MM.1S (cell line): ENCODE results near the gene MAP3K7CL.

Source experiments
- EZH2 ChIP-seq: fragments of 300-600 bp; sonication (generic); optimal IDR thresholded peaks from 2 replicates; pipeline ENCODE3; 2017; ENCODE audit warnings: low read depth, mild to moderate bottlenecking, antibody characterized with exemption, low read length, mixed read lengths
- EZH2phosphoT487 ChIP-seq: fragments of 300-600 bp; sonication (generic); IDR thresholded peaks from 2 replicates; pipeline ENCODE4 v1.6.1; 2018; ENCODE audit warnings: antibody characterized with exemption, low read length
- TF ChIP-seq, protein P1 (sequence below): fragments of 300-600 bp; sonication (generic); IDR thresholded peaks from 2 replicates; pipeline ENCODE4 v1.5.1; 2016; ENCODE audit warnings: antibody characterized with exemption, low read length, mixed read lengths

DNA sequence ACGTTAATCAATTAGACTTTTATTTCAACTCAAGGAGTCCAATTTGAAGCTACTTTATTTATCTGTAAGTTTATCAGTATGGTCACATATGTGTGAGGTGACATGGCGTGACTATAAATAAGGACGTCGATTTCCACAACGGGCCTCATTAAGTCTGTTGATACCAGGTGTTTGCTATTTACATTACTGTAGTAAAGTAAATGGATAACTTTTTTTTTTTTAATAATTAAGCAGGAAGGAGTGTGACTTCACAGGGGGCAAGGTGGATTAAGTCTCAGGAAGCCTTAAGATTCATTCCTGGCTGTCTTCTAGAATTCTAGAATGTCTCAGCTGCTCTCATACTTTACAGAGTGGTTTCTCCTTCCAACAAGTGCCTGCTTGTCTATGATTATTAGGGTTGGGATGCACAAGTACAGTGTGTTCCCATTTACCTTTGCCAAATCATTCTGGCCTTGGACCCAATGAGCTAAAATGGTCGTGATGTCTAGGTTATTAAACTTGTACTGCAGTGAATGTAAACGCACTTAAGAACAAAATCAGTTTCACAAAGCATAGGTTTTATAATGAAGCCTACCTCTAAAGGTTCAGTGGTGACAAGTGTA is 15.5 kb downstream of the MAP3K7CL start:
- TF ChIP-seq, protein P1, sequence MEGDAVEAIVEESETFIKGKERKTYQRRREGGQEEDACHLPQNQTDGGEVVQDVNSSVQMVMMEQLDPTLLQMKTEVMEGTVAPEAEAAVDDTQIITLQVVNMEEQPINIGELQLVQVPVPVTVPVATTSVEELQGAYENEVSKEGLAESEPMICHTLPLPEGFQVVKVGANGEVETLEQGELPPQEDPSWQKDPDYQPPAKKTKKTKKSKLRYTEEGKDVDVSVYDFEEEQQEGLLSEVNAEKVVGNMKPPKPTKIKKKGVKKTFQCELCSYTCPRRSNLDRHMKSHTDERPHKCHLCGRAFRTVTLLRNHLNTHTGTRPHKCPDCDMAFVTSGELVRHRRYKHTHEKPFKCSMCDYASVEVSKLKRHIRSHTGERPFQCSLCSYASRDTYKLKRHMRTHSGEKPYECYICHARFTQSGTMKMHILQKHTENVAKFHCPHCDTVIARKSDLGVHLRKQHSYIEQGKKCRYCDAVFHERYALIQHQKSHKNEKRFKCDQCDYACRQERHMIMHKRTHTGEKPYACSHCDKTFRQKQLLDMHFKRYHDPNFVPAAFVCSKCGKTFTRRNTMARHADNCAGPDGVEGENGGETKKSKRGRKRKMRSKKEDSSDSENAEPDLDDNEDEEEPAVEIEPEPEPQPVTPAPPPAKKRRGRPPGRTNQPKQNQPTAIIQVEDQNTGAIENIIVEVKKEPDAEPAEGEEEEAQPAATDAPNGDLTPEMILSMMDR, result no peak
- no peak for TF ChIP-seq EZH2
- no peak for TF ChIP-seq EZH2phosphoT487
